GM12891 (cell line): ENCODE results near the gene C10orf88.
A peak's percentile ranks its signal among the peaks of the same experiment; 100 is the strongest.
"Not testable (repeated sequence)": the region's sequence is repeated elsewhere in the genome, so short reads cannot be mapped to it uniquely, and the experiment has no call there.

Experiments used
- DNase-seq: peaks from one replicate; pipeline ENCODE4 v3.0.0; 2011; ENCODE audit warnings: low spot score; ENCODE audit not compliant: insufficient read length
- FAIRE-seq: peaks from 2 replicates; lab custom pipeline; 2011; peaks lifted over from hg19 to GRCh38; lab: Jason Lieb, UNC
- PAX5 ChIP-seq: IDR thresholded peaks from 2 replicates; pipeline ENCODE4 v1.6.1; 2011; ENCODE audit warnings: low read length, moderate library complexity, mild to moderate bottlenecking; ENCODE audit not compliant: insufficient read depth, severe bottlenecking
- POLR2A ChIP-seq: IDR thresholded peaks from 2 replicates; pipeline ENCODE4 v1.6.1; 2011; ENCODE audit warnings: low read depth, low read length, control low read depth
- POLR2AphosphoS5 ChIP-seq: IDR thresholded peaks from 2 replicates; pipeline ENCODE4 v1.6.1; 2011; ENCODE audit warnings: low read depth, low read length, control low read depth
- POU2F2 ChIP-seq: IDR thresholded peaks from 2 replicates; pipeline ENCODE4 v1.6.1; 2011; ENCODE audit warnings: low read depth, mild to moderate bottlenecking, control low read depth, low read length, moderate library complexity
- SPI1 ChIP-seq: IDR thresholded peaks from 2 replicates; pipeline ENCODE4 v1.6.1; 2011; ENCODE audit warnings: low read depth, low read length, control low read depth
- TAF1 ChIP-seq: IDR thresholded peaks from 2 replicates; pipeline ENCODE4 v1.6.1; 2011; ENCODE audit warnings: low read depth, low read length, control low read depth

Gene C10orf88

GRCh38 chr10:122911889-122912484, 42.0 kb downstream of the C10orf88 start:
- DNase-seq (peak; percentile 42), FAIRE-seq (peak; percentile 77)
- TF ChIP-seq POU2F2 = no peak
- no peak for TF ChIP-seq POLR2A
- no peak for TF ChIP-seq SPI1
- TF ChIP-seq PAX5 = no peak
- TF ChIP-seq TAF1 = no peak
- TF ChIP-seq POLR2AphosphoS5 = no peak

- DNase-seq = no peak
- TF ChIP-seq POU2F2 (no peak), POLR2A (no peak), SPI1 (no peak), PAX5 (no peak), POLR2AphosphoS5 (no peak)
- no peak for FAIRE-seq
Measured at GRCh38 chr10:122910310-122910709, 43.7 kb downstream of the C10orf88 start, which contains the start of gene FAM24A. TSS of gene FAM24A (plus strand) at chr10:122910610. CDS start at chr10:122911635, 1,025 bp downstream.

- FAIRE-seq, DNase-seq: not testable (repeated sequence)
Measured at GRCh38 chr10:122903861-122904260, 50.2 kb downstream of the C10orf88 start.

GRCh38 chr10:122894261-122894944, 59.6 kb downstream of the C10orf88 start:
- no peak for DNase-seq
- TF ChIP-seq POLR2A = no peak
- no peak for TF ChIP-seq PAX5
- TF ChIP-seq POU2F2 = no peak
- TF ChIP-seq SPI1 = no peak
- TF ChIP-seq TAF1 = no peak
- no peak for TF ChIP-seq POLR2AphosphoS5
- FAIRE-seq = no peak

GRCh38 chr10:122884166-122884565, 69.9 kb downstream of the C10orf88 start:
- no peak for FAIRE-seq
- no peak for DNase-seq
- TF ChIP-seq PAX5 (no peak), SPI1 (no peak), TAF1 (no peak), POLR2A (no peak), POLR2AphosphoS5 (no peak), POU2F2 (no peak)

- DNase-seq (no peak), FAIRE-seq (no peak)
- no peak for TF ChIP-seq POU2F2
- no peak for TF ChIP-seq SPI1
- TF ChIP-seq PAX5 = no peak
- no peak for TF ChIP-seq POLR2AphosphoS5
- TF ChIP-seq TAF1 = no peak
- no peak for TF ChIP-seq POLR2A
Measured at GRCh38 chr10:122882766-122883165, 71.3 kb downstream of the C10orf88 start.
